ENCODE results near the gene CFAP61. TPM values are rescaled to one million over a fixed set of nuclear protein-coding genes. Genes with fewer than 3 reads are reported as not detected.
A peak's percentile ranks its signal among the peaks of the same experiment; 100 is the strongest.
"Not testable (repeated sequence)": the region's sequence is repeated elsewhere in the genome, so short reads cannot be mapped to it uniquely, and the experiment has no call there.

The CFAP61 gene
- total and polyA plus RNA-seq, 2 donors from 2014 or later, result 0.58 to 2.6 TPM

DNA sequence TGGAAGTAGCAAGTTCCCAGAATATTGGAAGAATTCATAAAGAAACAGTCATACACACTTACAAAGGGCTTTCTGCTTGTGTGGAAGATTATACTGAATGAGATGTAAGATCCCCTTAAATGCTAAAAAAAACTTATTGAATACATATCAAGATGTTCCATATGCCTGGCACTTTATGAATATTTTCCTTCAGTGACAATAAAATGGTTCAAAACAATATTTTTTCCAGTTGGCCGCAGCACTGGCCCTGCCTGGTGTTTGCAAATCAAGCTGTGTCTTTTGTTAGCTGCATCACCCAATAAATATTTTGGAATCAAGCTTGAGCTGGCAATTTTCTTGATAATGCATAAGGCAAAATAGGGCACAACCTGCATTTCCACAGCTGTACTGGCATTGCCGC lies 51.2 kb downstream of the CFAP61 start:
- H3K27ac ChIP-seq (ENCODE audit: low read depth in 2 of 2, low read length in 2 of 2), result no peak overlapping the region
- DNase-seq, result no peak
- H3K9me3 ChIP-seq (ENCODE audit: control insufficient read depth in 2 of 3, insufficient read depth in 1 of 3, low read length in 3 of 3), result no peaks in the 10 kb centered on the region
- no peaks in the 10 kb centered on the region for H3K4me1 ChIP-seq (ENCODE audit: control insufficient read depth in 2 of 3, insufficient read depth in 2 of 3, low read depth in 1 of 3, low read length in 3 of 3)
- TF ChIP-seq, protein P1, sequence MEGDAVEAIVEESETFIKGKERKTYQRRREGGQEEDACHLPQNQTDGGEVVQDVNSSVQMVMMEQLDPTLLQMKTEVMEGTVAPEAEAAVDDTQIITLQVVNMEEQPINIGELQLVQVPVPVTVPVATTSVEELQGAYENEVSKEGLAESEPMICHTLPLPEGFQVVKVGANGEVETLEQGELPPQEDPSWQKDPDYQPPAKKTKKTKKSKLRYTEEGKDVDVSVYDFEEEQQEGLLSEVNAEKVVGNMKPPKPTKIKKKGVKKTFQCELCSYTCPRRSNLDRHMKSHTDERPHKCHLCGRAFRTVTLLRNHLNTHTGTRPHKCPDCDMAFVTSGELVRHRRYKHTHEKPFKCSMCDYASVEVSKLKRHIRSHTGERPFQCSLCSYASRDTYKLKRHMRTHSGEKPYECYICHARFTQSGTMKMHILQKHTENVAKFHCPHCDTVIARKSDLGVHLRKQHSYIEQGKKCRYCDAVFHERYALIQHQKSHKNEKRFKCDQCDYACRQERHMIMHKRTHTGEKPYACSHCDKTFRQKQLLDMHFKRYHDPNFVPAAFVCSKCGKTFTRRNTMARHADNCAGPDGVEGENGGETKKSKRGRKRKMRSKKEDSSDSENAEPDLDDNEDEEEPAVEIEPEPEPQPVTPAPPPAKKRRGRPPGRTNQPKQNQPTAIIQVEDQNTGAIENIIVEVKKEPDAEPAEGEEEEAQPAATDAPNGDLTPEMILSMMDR (IDR thresholded peaks at IDR 0.05; ENCODE audit: borderline replicate concordance, extremely low read depth, insufficient read depth), result no peak
- no peak overlapping the region for H3K4me3 ChIP-seq (ENCODE audit: low read length in 3 of 3)
- no peak overlapping the region for H3K9ac ChIP-seq (ENCODE audit: low read length in 3 of 3)
- H3K27me3 ChIP-seq (ENCODE audit: control insufficient read depth, insufficient read depth, low read length), result no peaks in the 10 kb centered on the region
- FAIRE-seq, result no peak
- intact Hi-C loops (cut with DNase I), result no loop called here
- no peaks in the 10 kb centered on the region for H3K36me3 ChIP-seq (ENCODE audit: control insufficient read depth in 2 of 3, insufficient read depth in 3 of 3, low read length in 3 of 3)

DNA sequence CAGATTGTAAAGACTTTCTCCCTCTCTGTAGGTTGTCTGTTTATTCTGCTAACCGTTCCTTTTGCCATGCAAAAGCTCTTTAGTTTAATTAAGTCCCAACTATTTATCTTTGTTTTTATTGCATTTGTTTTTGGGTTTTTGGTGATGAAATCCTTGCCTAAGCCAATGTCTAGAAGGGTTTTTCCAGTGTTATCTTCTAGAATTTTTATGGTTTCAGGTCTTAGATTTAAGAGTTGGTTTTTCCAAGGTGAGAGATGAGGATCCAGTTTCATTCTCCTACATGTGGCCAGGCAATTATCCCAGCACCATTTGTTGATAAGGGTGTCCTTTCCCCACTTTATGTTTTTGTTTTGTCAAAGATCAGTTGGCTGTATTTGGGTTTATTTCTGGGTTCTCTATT lies 70.9 kb downstream of the CFAP61 start:
- H3K9me3 ChIP-seq (ENCODE audit: control insufficient read depth in 2 of 3, insufficient read depth in 1 of 3, low read length in 3 of 3); H3K4me1 ChIP-seq (ENCODE audit: control insufficient read depth in 2 of 3, insufficient read depth in 2 of 3, low read depth in 1 of 3, low read length in 3 of 3); H3K27me3 ChIP-seq (ENCODE audit: control insufficient read depth, insufficient read depth, low read length); intact Hi-C loops (cut with DNase I); H3K9ac ChIP-seq (ENCODE audit: low read length in 3 of 3); FAIRE-seq; H3K4me3 ChIP-seq (ENCODE audit: low read length in 3 of 3); H3K27ac ChIP-seq (ENCODE audit: low read depth in 2 of 2, low read length in 2 of 2); DNase-seq; H3K36me3 ChIP-seq (ENCODE audit: control insufficient read depth in 2 of 3, insufficient read depth in 3 of 3, low read length in 3 of 3): not testable (repeated sequence)

DNA sequence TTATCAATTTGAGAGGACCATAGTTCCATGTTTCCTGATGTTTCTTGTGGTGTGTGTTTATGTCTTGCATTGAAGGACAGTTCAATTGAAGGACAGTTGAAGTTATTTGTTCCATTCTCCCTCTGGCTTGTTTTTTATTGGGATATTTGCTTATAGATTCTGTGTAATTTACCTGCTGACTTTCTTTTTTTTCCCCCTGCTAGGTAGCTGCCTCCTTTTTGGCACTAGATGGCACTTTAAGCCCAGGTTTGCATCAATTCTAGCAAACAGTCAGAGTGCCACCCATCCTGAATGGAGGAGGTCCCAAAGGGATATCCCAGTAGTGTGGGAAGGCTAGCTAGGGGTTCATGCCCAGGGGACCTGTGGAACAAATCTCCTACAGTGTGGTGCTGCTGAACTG lies 78.1 kb downstream of the CFAP61 start:
- Histone ChIP-seq H3K9me3 (ENCODE audit: control insufficient read depth in 2 of 3, insufficient read depth in 1 of 3, low read length in 3 of 3) (peaks cover 0 to 14% (median 0%) of the 10 kb centered on the region in 3 donors), H3K4me1 (ENCODE audit: control insufficient read depth in 2 of 3, insufficient read depth in 2 of 3, low read depth in 1 of 3, low read length in 3 of 3) (no peaks in the 10 kb centered on the region), H3K36me3 (ENCODE audit: control insufficient read depth in 2 of 3, insufficient read depth in 3 of 3, low read length in 3 of 3) (no peaks in the 10 kb centered on the region), H3K9ac (ENCODE audit: low read length in 3 of 3) (no peak overlapping the region), H3K27me3 (ENCODE audit: control insufficient read depth, insufficient read depth, low read length) (no peaks in the 10 kb centered on the region), H3K4me3 (ENCODE audit: low read length in 3 of 3) (no peak overlapping the region), H3K27ac (ENCODE audit: low read depth in 2 of 2, low read length in 2 of 2) (no peak overlapping the region)
- DNase-seq (peak in 1 of 5 donors; percentile 2), FAIRE-seq (no peak)
- TF ChIP-seq, protein P1 (IDR thresholded peaks at IDR 0.05; ENCODE audit: borderline replicate concordance, extremely low read depth, insufficient read depth), result no peak
- intact Hi-C loops (cut with DNase I), result no loop called here

DNA sequence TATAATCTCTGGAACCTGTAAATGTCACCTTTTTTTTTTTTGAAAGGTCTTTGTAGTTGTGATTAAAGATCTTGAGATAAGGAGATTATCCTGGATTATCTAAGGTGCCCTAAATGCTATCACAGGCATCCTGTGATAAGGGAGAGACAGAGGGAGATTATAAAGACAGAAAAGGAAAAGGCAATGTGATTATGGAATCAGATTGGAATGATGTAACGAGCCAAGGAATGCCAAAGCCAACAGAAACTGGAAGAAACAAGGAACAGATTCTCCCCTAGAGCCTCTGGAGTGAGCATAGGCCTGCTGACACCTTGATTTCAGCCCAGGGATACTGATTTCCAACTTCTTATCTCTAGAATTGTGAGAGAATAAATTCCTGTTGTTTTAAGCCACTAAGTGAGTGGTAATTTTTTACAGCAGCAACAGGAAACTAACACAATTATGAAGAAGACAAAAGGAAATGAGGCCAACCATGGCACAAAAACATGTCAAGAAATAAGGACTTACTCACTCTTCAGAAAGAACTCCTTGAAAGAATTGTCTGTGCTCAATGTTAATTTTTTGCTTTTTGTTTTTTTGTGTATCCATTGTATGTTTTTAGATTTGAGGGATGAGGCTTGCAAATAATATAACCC lies 82.7 kb downstream of the CFAP61 start:
- Histone ChIP-seq H3K4me3 (ENCODE audit: low read length in 3 of 3) (no peak overlapping the region), H3K9ac (ENCODE audit: low read length in 3 of 3) (no peak overlapping the region), H3K4me1 (ENCODE audit: control insufficient read depth in 2 of 3, insufficient read depth in 2 of 3, low read depth in 1 of 3, low read length in 3 of 3) (no peaks in the 10 kb centered on the region), H3K9me3 (ENCODE audit: control insufficient read depth in 2 of 3, insufficient read depth in 1 of 3, low read length in 3 of 3) (peaks cover 0 to 20% (median 0%) of the 10 kb centered on the region in 3 donors), H3K27me3 (ENCODE audit: control insufficient read depth, insufficient read depth, low read length) (no peaks in the 10 kb centered on the region), H3K36me3 (ENCODE audit: control insufficient read depth in 2 of 3, insufficient read depth in 3 of 3, low read length in 3 of 3) (no peaks in the 10 kb centered on the region), H3K27ac (ENCODE audit: low read depth in 2 of 2, low read length in 2 of 2) (no peak overlapping the region)
- FAIRE-seq (no peak), DNase-seq (peak in 1 of 5 donors; percentile 6)
- intact Hi-C loops (cut with DNase I), result no loop called here
- TF ChIP-seq, protein P1 (IDR thresholded peaks at IDR 0.05; ENCODE audit: borderline replicate concordance, extremely low read depth, insufficient read depth), result no peak

Data from kidney (tissue), 14 donors.